ENCODE data around the gene CDH3. TPM values are rescaled to one million over a fixed set of nuclear protein-coding genes. Genes with fewer than 3 reads are reported as not detected.

CDH3 gene
- total and polyA plus RNA-seq, 8 donors, result 1.6 to 28.6 (median 5.0) TPM; not detected in 2

GRCh38 chr16:68717684-68718083 lies 72.6 kb downstream of the CDH3 start:
- 95 to 98% (median 98%) methylated on average over 4 of the region's 4 CpGs for WGBS, 5 donors
- TF ChIP-seq POLR2AphosphoS5 (IDR thresholded peaks at IDR 0.05) (no peak), CTCF (IDR thresholded peaks at IDR 0.05) (no peak), POLR2A (IDR thresholded peaks at IDR 0.05) (no peak), EP300 (IDR thresholded peaks at IDR 0.05) (no peak)
- Histone ChIP-seq H3K36me3 (no peaks in the 10 kb centered on the region), H3K27me3 (no peaks in the 10 kb centered on the region), H3K9me3 (peaks cover 0 to 9% (median 0%) of the 10 kb centered on the region in 4 donors), H3K4me3 (no peak overlapping the region), H3K4me1 (no peaks in the 10 kb centered on the region), H3K27ac (no peak overlapping the region)
- no peak for DNase-seq
- intact Hi-C loops (cut with DNase I; ENCODE audit: low total_unique reads), result no loop called here

GRCh38 chr16:68718590-68718989 lies 73.5 kb downstream of the CDH3 start:
- 78 to 92% (median 83%) methylated on average over 9 of the region's 9 CpGs for WGBS, 5 donors
- no peaks in the 10 kb centered on the region for H3K36me3 ChIP-seq

GRCh38 chr16:68719993-68720489 lies 74.9 kb downstream of the CDH3 start:
- 85 to 91% (median 88%) methylated on average over 2 of the region's 2 CpGs for WGBS, 5 donors
- Histone ChIP-seq H3K9me3 (peaks cover 0 to 9% (median 0%) of the 10 kb centered on the region in 4 donors), H3K4me1 (no peaks in the 10 kb centered on the region), H3K36me3 (no peaks in the 10 kb centered on the region), H3K27ac (no peak overlapping the region), H3K27me3 (no peaks in the 10 kb centered on the region), H3K4me3 (no peak overlapping the region)
- TF ChIP-seq POLR2AphosphoS5 (IDR thresholded peaks at IDR 0.05) (no peak), POLR2A (IDR thresholded peaks at IDR 0.05) (no peak), CTCF (IDR thresholded peaks at IDR 0.05) (no peak), EP300 (IDR thresholded peaks at IDR 0.05) (no peak)
- DNase-seq, result no peak
- intact Hi-C loops (cut with DNase I; ENCODE audit: low total_unique reads), result no loop called here

More at GRCh38 chr16:68718590-68718989, 73.5 kb downstream of the CDH3 start:
- H3K27ac ChIP-seq, result no peak overlapping the region
- TF ChIP-seq EP300 (IDR thresholded peaks at IDR 0.05) (no peak), CTCF (IDR thresholded peaks at IDR 0.05) (no peak), POLR2AphosphoS5 (IDR thresholded peaks at IDR 0.05) (no peak), POLR2A (IDR thresholded peaks at IDR 0.05) (no peak)
- intact Hi-C loops (cut with DNase I; ENCODE audit: low total_unique reads), result no loop called here
- H3K4me1 ChIP-seq, result no peaks in the 10 kb centered on the region
- no peaks in the 10 kb centered on the region for H3K27me3 ChIP-seq
- H3K9me3 ChIP-seq, result peaks cover 0 to 9% (median 0%) of the 10 kb centered on the region in 4 donors
- no peak overlapping the region for H3K4me3 ChIP-seq
- no peak for DNase-seq

- Histone ChIP-seq H3K27me3 (no peaks in the 10 kb centered on the region), H3K27ac (no peak overlapping the region), H3K4me3 (no peak overlapping the region), H3K4me1 (no peaks in the 10 kb centered on the region), H3K36me3 (no peaks in the 10 kb centered on the region), H3K9me3 (peaks cover 0 to 8% (median 0%) of the 10 kb centered on the region in 4 donors)
- intact Hi-C loops (cut with DNase I; ENCODE audit: low total_unique reads), result no loop called here
- WGBS, 5 donors, result 66 to 76% (median 69%) methylated on average over 12 of the region's 12 CpGs
- no peak for TF ChIP-seq POLR2AphosphoS5 (IDR thresholded peaks at IDR 0.05)
- no peak for DNase-seq
Observed at GRCh38 chr16:68722119-68723024, 77.3 kb downstream of the CDH3 start.

All from stomach (tissue), 9 donors.